NCI-H1048 (cell line): Measurements from ENCODE around the gene FOS.
"Not testable (repeated sequence)": the region's sequence is repeated elsewhere in the genome, so short reads cannot be mapped to it uniquely, and the experiment has no call there.

Source experiments
- DNase-seq: peaks from one replicate; lab custom pipeline; 2025; lab: John Stamatoyannopoulos, UW

FOS gene

DNA sequence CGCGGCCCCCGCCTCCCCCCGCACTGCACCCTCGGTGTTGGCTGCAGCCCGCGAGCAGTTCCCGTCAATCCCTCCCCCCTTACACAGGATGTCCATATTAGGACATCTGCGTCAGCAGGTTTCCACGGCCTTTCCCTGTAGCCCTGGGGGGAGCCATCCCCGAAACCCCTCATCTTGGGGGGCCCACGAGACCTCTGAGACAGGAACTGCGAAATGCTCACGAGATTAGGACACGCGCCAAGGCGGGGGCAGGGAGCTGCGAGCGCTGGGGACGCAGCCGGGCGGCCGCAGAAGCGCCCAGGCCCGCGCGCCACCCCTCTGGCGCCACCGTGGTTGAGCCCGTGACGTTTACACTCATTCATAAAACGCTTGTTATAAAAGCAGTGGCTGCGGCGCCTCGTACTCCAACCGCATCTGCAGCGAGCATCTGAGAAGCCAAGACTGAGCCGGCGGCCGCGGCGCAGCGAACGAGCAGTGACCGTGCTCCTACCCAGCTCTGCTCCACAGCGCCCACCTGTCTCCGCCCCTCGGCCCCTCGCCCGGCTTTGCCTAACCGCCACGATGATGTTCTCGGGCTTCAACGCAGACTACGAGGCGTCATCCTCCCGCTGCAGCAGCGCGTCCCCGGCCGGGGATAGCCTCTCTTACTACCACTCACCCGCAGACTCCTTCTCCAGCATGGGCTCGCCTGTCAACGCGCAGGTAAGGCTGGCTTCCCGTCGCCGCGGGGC is at the start of gene FOS:
FOS (plus strand) TSS at position 407 of the 731 bp plus-strand sequence; CDS start at position 562, 155 bp downstream.
- DNase-seq = peak; percentile 69

DNA sequence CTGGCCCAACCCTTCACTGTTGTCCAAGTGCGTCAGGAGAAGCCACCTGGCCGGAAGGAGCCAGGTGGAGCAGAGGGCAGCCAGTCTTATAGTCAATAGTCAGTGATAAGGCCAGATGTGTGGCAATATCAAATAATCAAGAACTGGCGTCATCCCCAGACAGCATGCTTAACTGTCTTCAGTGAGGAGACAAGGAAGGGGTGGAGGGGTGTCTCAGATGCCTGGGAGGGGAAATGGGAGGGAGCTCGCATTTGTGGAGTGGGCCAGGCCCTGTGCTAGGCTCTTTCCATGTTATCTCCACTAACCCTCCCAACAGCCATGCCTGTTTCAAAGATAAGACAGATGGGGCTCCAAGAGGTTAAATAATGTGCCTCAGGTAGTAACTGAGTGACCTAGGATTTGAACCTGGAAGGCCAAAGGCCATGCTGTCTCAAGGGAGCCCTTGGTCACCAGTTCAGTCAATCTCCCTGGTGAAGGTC is 48.9 kb upstream of the FOS start:
- DNase-seq = no peak

DNA sequence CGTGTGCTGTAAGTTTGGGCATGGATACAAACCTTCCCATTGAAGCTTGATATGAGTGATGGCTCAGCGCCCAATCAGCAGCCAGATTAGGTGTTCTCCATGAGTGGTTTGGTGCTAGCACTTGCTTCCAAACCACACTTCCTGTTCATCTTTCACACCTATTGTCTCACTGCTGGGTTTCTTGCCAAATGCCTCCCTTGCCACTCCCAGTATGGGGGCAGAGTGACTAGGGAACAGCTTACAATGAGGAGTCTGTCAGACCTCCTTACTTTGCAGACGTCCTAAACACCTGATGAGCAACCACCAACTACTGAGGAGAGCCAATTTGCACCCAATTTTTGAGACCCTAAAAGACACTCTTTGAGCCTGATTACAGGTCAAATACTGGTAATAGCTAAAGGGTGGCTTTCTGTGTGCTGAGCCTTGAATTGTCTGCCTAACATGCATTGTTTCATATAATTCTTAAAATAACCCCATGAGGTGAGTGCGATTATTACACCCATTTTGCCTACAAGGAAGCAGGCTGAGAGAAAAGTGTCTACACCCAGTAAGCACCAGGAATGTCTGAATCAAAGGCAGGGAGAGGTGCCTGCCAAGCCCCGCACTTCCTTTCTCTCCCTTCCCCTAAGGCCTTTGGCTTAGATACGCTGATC is 48.4 kb upstream of the FOS start:
- no peak for DNase-seq

DNA sequence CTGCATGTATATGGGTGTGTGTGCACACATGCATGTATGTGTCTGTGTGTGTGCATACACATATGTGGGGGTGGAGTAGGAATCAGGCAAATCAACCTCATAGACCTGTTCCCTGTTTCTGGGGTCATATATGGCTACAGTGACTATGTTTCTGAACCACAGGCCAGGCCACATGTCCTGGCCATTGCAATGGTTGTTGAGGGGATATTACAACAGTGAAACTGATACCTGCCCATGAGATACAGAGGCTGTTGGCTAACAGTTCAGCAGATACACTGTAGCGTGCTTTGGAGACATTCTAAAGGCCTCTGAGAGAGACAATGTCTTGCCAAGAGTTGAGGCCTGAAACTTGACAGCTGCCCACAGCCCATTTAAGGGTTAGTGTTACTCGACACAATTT is 47.3 kb upstream of the FOS start:
- DNase-seq = no peak

GRCh38 chr14:75232191-75232590 is 46.4 kb upstream of the FOS start:
- no peak for DNase-seq

- no peak for DNase-seq
Observed at GRCh38 chr14:75232597-75232996, 46.0 kb upstream of the FOS start.

GRCh38 chr14:75234173-75235115 is 44.2 kb upstream of the FOS start:
- no peak for DNase-seq

DNA sequence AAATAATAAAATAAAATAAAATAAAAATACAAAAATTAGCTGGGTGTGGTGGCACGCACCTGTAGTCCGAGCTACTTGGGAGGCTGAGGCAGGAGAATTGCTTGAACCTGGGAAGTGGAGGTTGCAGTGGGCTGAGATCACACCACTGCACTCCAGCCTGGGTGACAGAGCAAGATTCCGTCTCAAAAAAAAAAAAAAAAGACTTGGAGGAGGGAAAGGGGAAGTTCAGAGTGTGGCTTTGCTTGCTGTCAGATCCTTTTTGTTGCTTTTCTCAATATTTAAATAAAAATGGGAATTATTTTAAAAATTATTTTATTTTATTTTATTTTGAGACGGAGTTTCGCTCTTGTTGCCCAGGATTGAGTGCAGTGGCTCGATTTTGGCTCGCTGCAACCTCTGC is 43.4 kb upstream of the FOS start:
- not testable (repeated sequence) for DNase-seq

GRCh38 chr14:75236467-75236866 is 42.2 kb upstream of the FOS start:
- DNase-seq = no peak

DNA sequence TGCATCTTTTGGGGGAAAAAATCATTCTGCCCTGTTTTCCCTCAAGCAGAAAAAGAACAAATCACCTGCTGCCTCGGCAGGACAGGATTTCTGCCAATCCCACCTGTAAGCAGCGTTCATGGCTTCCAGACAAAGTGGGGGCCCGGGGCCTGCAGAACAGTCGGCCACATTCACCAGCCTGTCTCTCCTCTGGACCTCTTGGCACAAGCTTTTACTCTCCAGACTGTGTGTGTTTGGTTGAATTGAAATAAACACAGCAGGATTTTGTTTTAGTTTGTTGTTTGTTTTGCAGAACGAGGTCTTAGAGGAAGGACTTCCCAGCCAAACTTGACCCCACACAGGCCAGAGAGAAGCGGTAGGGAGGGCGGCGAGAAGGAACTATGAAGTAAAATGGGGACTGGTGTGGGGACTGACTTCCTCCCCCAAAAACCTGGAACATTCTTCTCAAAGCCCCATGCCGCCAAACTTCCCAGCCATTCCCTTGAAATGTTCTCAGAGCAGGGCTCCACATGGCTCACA is 41.7 kb upstream of the FOS start:
- DNase-seq = no peak

DNA sequence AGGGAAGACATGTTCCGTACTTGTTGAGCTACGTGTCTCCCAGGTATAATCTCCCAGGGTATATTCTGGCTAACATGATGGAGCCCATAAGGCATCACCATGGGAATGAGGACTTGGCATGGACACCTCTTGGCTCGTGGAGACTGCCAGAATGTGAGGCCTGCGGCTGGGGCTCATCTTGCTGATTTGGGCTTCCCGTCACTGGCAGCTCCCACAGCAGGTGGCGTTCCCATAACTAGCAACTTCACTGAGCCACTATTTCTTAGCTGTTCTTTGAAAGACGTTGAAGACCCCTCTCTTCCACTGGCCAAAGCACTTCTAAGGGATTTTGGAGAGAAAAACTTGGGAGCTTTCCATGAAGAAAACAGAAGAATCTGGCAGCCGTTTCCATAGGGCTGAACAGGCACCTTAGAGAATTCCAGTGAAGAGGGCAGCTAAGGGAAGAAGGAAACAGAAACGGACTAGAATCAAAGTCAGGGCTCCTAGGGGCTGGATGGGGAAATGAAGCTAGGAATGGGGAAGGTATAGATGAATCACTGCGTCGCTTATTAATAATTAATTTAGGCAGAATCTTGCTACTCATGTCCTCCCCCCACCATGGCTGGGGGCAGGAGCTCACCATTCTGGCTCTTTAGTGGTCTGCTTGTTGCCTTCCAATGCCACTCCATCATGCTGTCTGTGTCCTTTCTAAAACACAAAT is 39.7 kb upstream of the FOS start:
- no peak for DNase-seq

DNA sequence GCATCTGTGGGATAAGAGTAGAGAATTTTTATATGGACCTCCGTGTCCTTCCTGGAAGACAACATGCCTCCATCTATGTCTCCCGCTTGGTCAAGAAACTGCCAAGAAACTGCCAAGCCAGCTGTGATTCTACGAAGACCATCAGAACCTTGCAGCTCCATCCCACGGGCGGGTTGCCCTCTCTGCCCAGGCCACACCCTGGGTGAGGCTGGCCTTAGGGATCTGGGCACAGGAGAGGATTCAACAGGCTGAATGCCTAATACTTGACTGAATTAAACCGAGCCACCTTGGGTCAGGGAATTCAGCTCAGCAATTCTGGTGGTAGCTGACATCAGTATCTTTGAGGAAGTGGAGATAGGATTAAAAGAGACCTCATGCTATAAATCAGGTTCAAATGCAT is 37.8 kb upstream of the FOS start:
- DNase-seq = no peak

DNA sequence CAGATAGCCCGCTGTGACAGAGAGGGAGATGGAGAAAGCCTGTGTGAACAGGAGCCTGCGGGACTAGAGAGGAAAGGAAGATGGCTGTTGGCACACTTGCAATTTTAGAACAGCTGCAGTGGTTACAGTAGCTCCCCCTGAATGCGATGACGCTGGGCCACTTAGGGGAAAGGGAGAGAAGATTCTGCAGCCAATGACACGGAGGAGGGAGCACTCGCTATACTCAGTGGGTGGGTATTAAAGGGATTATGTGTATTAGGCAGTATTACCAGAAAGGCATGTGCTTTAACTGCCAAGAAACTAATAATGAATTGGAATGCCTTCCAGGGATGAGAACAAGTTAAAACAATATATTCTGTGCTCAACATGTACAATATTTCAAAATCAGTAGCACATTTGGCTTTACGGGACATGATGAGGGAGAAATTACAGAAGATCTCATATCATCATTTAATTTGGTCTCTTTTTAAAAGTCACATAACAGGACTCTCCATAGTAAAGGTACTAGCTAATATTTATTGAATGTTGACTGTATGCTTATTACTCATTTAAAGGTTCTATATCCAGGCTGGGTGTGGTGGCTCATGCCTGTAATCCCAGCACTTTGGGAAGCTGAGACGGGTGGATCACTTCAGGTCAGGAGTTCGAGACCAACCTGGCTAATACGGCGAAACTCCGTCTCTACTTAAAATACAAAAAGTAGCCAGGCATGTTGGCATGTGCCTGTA is 35.9 kb upstream of the FOS start:
- DNase-seq = no peak

DNA sequence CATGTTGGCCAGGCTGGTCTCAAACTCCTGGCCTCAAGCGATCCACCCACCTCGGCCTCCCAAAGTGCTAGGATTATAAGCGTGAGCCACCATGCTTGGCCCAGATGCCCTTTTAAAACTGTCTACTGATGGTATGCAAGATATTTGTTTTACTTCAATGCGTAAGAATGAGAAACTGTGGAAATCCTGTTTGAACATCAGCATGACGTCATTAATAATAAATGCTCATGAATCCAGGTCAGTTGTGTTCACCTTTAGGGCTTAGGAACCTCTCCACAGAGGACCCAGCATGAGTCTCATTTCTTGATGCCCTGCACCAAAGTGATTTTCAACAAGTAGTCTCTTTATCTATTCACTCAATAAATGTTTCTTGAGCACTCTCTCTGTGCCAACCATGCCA is 34.5 kb upstream of the FOS start:
- no peak for DNase-seq

- DNase-seq = no peak
Observed at GRCh38 chr14:75246546-75247285, 31.9 kb upstream of the FOS start.

- no peak for DNase-seq
Observed at GRCh38 chr14:75247286-75247922, 31.2 kb upstream of the FOS start.

- DNase-seq = no peak
Observed at GRCh38 chr14:75247939-75248338, 30.7 kb upstream of the FOS start.

DNA sequence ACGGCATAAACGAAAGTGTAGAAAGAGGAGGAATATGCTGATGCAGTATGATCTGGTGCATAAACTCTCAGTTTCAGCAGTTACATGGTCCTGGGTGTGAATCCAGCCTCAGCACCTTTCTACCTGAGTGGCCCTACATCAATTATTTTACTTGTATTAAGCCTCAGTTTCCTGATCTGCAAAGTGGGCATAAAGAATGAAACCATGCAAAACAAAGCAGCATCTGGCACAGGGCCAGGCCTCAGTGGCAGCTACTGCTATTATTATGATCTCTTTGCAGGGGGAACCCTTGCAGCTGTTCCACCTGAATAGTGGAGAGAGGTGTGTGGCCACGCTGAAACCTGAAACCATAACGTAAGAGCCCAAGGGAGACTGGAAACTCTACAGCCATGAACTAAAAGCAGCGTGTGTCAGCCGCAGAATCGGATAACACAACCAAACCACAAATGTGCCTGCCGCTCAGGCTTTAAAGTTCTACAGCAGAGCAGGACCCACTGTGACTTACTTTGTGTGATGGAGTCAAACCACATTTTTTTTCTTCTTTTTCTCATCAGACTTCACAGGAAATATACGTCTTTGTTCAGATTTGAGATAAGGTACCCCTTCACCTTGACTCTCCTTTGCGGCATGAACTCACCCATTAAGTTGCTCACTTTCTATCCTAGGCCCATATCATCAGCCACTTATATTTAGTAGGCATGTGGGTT is 29.2 kb upstream of the FOS start:
- DNase-seq = no peak

- no peak for DNase-seq
Observed at GRCh38 chr14:75249958-75250336, 28.7 kb upstream of the FOS start.
